Measurements from ENCODE around the gene ICAM4.

Gene ICAM4

GRCh38 chr19:10243606-10244005 lies 43.1 kb upstream of the ICAM4 start:
- Histone ChIP-seq H4K20me1 (ENCODE audit: insufficient read depth, low read length) (no peaks in the 10 kb centered on the region), H2AFZ (ENCODE audit: low read depth, low read length) (no peak overlapping the region), H3K9me3 (ENCODE audit: insufficient read depth, low read length, severe bottlenecking) (no peaks in the 10 kb centered on the region), H3K79me2 (ENCODE audit: insufficient read depth, low read length) (no peaks in the 10 kb centered on the region), H3K4me1 (ENCODE audit: insufficient read depth, low read length) (no peaks in the 10 kb centered on the region), H3K36me3 (ENCODE audit: insufficient read depth, low read length) (no peaks in the 10 kb centered on the region), H3K9ac (ENCODE audit: low read depth, low read length) (no peak overlapping the region), H3K4me2 (ENCODE audit: insufficient read depth, low read length) (no peak overlapping the region), H3K4me3 (ENCODE audit: low read depth in 1 of 2, low read length in 2 of 2) (no peak overlapping the region), H3K27ac (ENCODE audit: low read length) (no peak overlapping the region), H3K27me3 (ENCODE audit: insufficient read depth, low read length, poor library complexity) (no peaks in the 10 kb centered on the region)
- ATAC-seq (ENCODE audit: insufficient read depth, low read depth) (no peak), DNase-seq (no peak)
- TF ChIP-seq CTCF (IDR thresholded peaks at IDR 0.05; ENCODE audit: borderline replicate concordance, extremely low read depth, low read length, poor library complexity, severe bottlenecking): no peak
- no peak for TF ChIP-seq EZH2 (IDR thresholded peaks at IDR 0.05; ENCODE audit: borderline replicate concordance, low read depth, low read length, severe bottlenecking)

GRCh38 chr19:10245189-10245939 lies 41.4 kb upstream of the ICAM4 start:
- H3K27me3 ChIP-seq (ENCODE audit: insufficient read depth, low read length, poor library complexity): no peaks in the 10 kb centered on the region
- no peaks in the 10 kb centered on the region for H3K9me3 ChIP-seq (ENCODE audit: insufficient read depth, low read length, severe bottlenecking)
- ATAC-seq (ENCODE audit: insufficient read depth, low read depth) (no peak), DNase-seq (no peak)
- H3K27ac ChIP-seq (ENCODE audit: low read length): no peak overlapping the region
- H3K9ac ChIP-seq (ENCODE audit: low read depth, low read length): no peak overlapping the region
- TF ChIP-seq CTCF (IDR thresholded peaks at IDR 0.05; ENCODE audit: borderline replicate concordance, extremely low read depth, low read length, poor library complexity, severe bottlenecking) (no peak), EZH2 (IDR thresholded peaks at IDR 0.05; ENCODE audit: borderline replicate concordance, low read depth, low read length, severe bottlenecking) (no peak)
- no peak overlapping the region for H3K4me3 ChIP-seq (ENCODE audit: low read depth in 1 of 2, low read length in 2 of 2)
- no peaks in the 10 kb centered on the region for H4K20me1 ChIP-seq (ENCODE audit: insufficient read depth, low read length)
- H3K4me1 ChIP-seq (ENCODE audit: insufficient read depth, low read length): no peaks in the 10 kb centered on the region
- no peak overlapping the region for H3K4me2 ChIP-seq (ENCODE audit: insufficient read depth, low read length)
- no peaks in the 10 kb centered on the region for H3K36me3 ChIP-seq (ENCODE audit: insufficient read depth, low read length)
- no peak overlapping the region for H2AFZ ChIP-seq (ENCODE audit: low read depth, low read length)
- no peaks in the 10 kb centered on the region for H3K79me2 ChIP-seq (ENCODE audit: insufficient read depth, low read length)

GRCh38 chr19:10246511-10246910 lies 40.2 kb upstream of the ICAM4 start:
- H4K20me1 ChIP-seq (ENCODE audit: insufficient read depth, low read length): no peaks in the 10 kb centered on the region
- no peaks in the 10 kb centered on the region for H3K79me2 ChIP-seq (ENCODE audit: insufficient read depth, low read length)
- H3K9me3 ChIP-seq (ENCODE audit: insufficient read depth, low read length, severe bottlenecking): no peaks in the 10 kb centered on the region
- no peaks in the 10 kb centered on the region for H3K36me3 ChIP-seq (ENCODE audit: insufficient read depth, low read length)
- H3K4me1 ChIP-seq (ENCODE audit: insufficient read depth, low read length): peaks cover 10% of the 10 kb centered on the region
- H3K27me3 ChIP-seq (ENCODE audit: insufficient read depth, low read length, poor library complexity): no peaks in the 10 kb centered on the region
- TF ChIP-seq EZH2 (IDR thresholded peaks at IDR 0.05; ENCODE audit: borderline replicate concordance, low read depth, low read length, severe bottlenecking): no peak
- no peak for TF ChIP-seq CTCF (IDR thresholded peaks at IDR 0.05; ENCODE audit: borderline replicate concordance, extremely low read depth, low read length, poor library complexity, severe bottlenecking)
- no peak overlapping the region for H3K4me3 ChIP-seq (ENCODE audit: low read depth in 1 of 2, low read length in 2 of 2)
- H3K4me2 ChIP-seq (ENCODE audit: insufficient read depth, low read length): no peak overlapping the region
- no peak overlapping the region for H3K9ac ChIP-seq (ENCODE audit: low read depth, low read length)
- DNase-seq (no peak), ATAC-seq (ENCODE audit: insufficient read depth, low read depth) (no peak)
- H3K27ac ChIP-seq (ENCODE audit: low read length): no peak overlapping the region
- H2AFZ ChIP-seq (ENCODE audit: low read depth, low read length): no peak overlapping the region

Data from DND-41 (cell line).